ENCODE measurements around the gene LSM3. TPM values are rescaled to one million over a fixed set of nuclear protein-coding genes. Genes with fewer than 3 reads are reported as not detected.

The LSM3 gene
- total RNA-seq, 2 donors from 2014 or later = 4.9 TPM

GRCh38 chr3:14199641-14200040 is 21.0 kb downstream of the LSM3 start:
- H3K27me3 ChIP-seq (replicated peaks; ENCODE audit: insufficient read depth) = no peaks in the 10 kb centered on the region
- no peak overlapping the region for H3K4me3 ChIP-seq
- H3K4me1 ChIP-seq (ENCODE audit: control insufficient read depth in 1 of 2, low read depth in 2 of 2) = peaks cover 14 to 31% of the 10 kb centered on the region in 2 donors
- H3K9me3 ChIP-seq = no peaks in the 10 kb centered on the region
- H3K27ac ChIP-seq = no peak overlapping the region
- no peak for TF ChIP-seq CTCF (IDR thresholded peaks at IDR 0.05)
- no peaks in the 10 kb centered on the region for H3K36me3 ChIP-seq
- DNase-seq (ENCODE audit: low spot score) (no peak), ATAC-seq (ENCODE audit: insufficient number of reproducible peaks, low FRiP score, low read depth) (no peak)

- TF ChIP-seq CTCF (IDR thresholded peaks at IDR 0.05) = no peak
- H3K27ac ChIP-seq = no peak overlapping the region
These were observed 21.7 kb downstream of the LSM3 start for GRCh38 chr3:14200276-14200675.

DNA sequence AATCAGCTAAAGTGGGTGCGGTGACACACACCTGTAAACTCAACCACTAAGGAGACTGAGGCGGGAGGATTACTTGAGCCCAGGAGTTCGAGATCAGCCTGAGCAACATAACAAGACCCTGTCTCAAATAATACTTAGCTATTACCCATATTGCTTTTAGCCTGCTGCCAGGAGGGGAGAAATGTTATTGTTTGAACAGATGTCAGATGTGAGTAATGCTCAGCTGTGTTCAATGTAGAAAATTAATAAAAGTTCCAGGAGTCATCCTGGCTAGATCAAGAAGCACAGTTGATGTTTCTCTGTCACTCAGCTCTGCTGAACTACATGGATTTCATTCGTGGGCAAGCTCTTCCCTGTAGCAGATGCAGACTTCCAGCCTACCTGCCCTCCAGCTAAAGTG is 22.2 kb downstream of the LSM3 start:
- no peak overlapping the region for H3K27ac ChIP-seq
- no peak for ATAC-seq (ENCODE audit: insufficient number of reproducible peaks, low FRiP score, low read depth)

More at GRCh38 chr3:14200276-14200675, 21.7 kb downstream of the LSM3 start:
- H3K36me3 ChIP-seq = no peaks in the 10 kb centered on the region
- no peak for DNase-seq (ENCODE audit: low spot score)
- ATAC-seq (ENCODE audit: insufficient number of reproducible peaks, low FRiP score, low read depth) = no peak
- H3K9me3 ChIP-seq = no peaks in the 10 kb centered on the region
- peaks cover 14 to 36% of the 10 kb centered on the region in 2 donors for H3K4me1 ChIP-seq (ENCODE audit: control insufficient read depth in 1 of 2, low read depth in 2 of 2)
- no peaks in the 10 kb centered on the region for H3K27me3 ChIP-seq (replicated peaks; ENCODE audit: insufficient read depth)
- H3K4me3 ChIP-seq = no peak overlapping the region

DNA sequence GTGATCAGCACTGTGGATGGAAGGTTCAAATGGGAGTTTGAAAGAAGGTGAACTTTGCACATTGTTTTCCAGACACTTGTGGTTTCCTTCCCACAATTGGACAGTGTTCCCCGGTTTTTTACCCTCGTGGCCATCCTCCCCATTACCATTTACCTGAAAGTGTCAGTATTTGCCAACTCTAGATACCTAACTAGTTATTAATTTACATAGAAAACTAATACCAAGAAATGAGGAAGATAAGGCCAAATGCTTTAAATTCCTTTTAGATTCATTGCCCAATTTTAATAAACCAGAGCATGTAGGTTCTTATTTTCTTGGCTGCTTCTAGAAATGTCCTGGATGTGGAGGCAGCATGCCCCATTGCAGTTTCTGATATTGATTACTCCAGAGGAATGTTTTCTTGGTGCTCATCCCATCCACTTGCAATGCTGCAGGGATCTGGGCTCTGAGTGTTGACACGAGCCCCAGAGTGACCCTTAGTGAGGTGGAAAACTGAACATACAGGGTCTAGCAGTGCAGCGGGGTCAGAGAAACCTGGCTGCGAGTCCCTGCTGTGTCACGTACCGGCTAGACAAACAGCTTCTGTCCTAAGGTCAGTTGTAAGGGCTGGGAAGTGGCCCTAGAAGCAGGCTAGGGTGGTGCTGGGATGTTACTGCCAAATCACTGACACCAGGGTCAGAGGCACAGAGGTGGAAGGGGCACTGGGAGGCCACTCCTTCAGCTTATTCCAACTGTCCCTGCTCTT is 23.5 kb downstream of the LSM3 start:
- H3K4me1 ChIP-seq (ENCODE audit: control insufficient read depth in 1 of 2, low read depth in 2 of 2) = peaks cover 10 to 22% of the 10 kb centered on the region in 2 donors
- H3K36me3 ChIP-seq = no peaks in the 10 kb centered on the region
- no peak for TF ChIP-seq CTCF (IDR thresholded peaks at IDR 0.05)
- H3K4me3 ChIP-seq = no peak overlapping the region
- no peak for ATAC-seq (ENCODE audit: insufficient number of reproducible peaks, low FRiP score, low read depth)
- no peak for DNase-seq (ENCODE audit: low spot score)
- H3K27ac ChIP-seq = no peak overlapping the region
- H3K27me3 ChIP-seq (replicated peaks; ENCODE audit: insufficient read depth) = no peaks in the 10 kb centered on the region
- no peaks in the 10 kb centered on the region for H3K9me3 ChIP-seq

More for the DNA sequence above, 22.2 kb downstream of the LSM3 start:
- H3K4me3 ChIP-seq = no peak overlapping the region
- H3K9me3 ChIP-seq = no peaks in the 10 kb centered on the region
- H3K27me3 ChIP-seq (replicated peaks; ENCODE audit: insufficient read depth) = no peaks in the 10 kb centered on the region
- no peak for TF ChIP-seq CTCF (IDR thresholded peaks at IDR 0.05)
- H3K4me1 ChIP-seq (ENCODE audit: control insufficient read depth in 1 of 2, low read depth in 2 of 2) = peaks cover 14 to 33% of the 10 kb centered on the region in 2 donors
- H3K36me3 ChIP-seq = no peaks in the 10 kb centered on the region
- DNase-seq (ENCODE audit: low spot score) = no peak

DNA sequence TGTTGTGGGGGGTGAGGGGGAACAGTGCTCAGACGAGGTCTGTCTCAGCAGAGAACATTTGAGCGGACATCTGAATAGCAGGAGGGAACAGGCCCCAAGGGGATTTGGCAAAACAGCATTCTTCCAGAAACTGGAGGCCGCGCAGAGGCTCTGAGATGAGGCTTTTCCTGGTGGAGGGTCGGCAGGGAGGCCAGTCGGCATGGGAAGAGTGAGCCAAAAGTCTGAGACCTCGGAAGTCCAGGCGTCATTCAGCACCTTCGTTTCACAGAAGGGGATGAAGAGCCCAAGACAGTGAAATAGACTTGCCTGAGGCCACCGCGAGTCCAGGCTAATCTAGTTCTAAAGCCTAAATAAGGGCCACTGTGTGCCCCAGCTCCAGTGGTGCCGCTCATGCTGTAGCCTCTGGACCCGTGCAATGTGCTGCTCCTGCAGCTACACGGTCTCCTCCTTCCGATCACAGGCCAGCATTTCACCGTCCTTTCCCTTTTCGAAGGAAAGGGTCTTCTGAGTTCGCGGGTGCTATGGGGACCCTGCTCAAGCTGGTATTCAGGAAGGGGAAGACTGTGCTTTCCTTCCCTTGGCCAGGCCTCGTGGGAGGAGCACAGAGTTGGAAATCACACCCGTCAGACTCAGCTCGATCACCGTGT is 24.4 kb downstream of the LSM3 start:
- no peak for TF ChIP-seq CTCF (IDR thresholded peaks at IDR 0.05)
- Histone ChIP-seq H3K27me3 (replicated peaks; ENCODE audit: insufficient read depth) (no peaks in the 10 kb centered on the region), H3K27ac (no peak overlapping the region), H3K9me3 (no peaks in the 10 kb centered on the region), H3K4me3 (no peak overlapping the region), H3K36me3 (no peaks in the 10 kb centered on the region), H3K4me1 (ENCODE audit: control insufficient read depth in 1 of 2, low read depth in 2 of 2) (peaks cover 10 to 17% of the 10 kb centered on the region in 2 donors)
- no peak for DNase-seq (ENCODE audit: low spot score)
- no peak for ATAC-seq (ENCODE audit: insufficient number of reproducible peaks, low FRiP score, low read depth)

Measured in thoracic aorta (tissue), 2 donors.